ENCODE data around the gene MICU1.
"Not testable (repeated sequence)": the region's sequence is repeated elsewhere in the genome, so short reads cannot be mapped to it uniquely, and the experiment has no call there.

Gene MICU1

GRCh38 chr10:72353028-72353964 lies 272.6 kb downstream of the MICU1 start:
- H3K9me3 ChIP-seq (ENCODE audit: insufficient read depth, low read depth, low read length): no peaks in the 10 kb centered on the region
- no peaks in the 10 kb centered on the region for H3K27me3 ChIP-seq (ENCODE audit: insufficient read depth, low read length)
- no peak overlapping the region for H3K27ac ChIP-seq (ENCODE audit: low read length)
- peak overlapping the region; percentile 98; the same call in 1 of the 2 replicates for H3K9ac ChIP-seq (ENCODE audit: low read depth, low read length)
- peaks cover 13% of the 10 kb centered on the region for H3K4me1 ChIP-seq (ENCODE audit: insufficient read depth, low read length)
- peaks cover 24% of the 10 kb centered on the region; the same call in 1 of the 2 replicates for H3K36me3 ChIP-seq (ENCODE audit: insufficient read depth, low read depth, low read length)
- H3K4me3 ChIP-seq (ENCODE audit: low read length): peak overlapping the region; percentile 88

GRCh38 chr10:72351479-72351878 lies 274.4 kb downstream of the MICU1 start:
- Histone ChIP-seq H3K9me3 (ENCODE audit: insufficient read depth, low read depth, low read length) (no peaks in the 10 kb centered on the region), H3K4me3 (ENCODE audit: low read length) (no peak overlapping the region), H3K9ac (ENCODE audit: low read depth, low read length) (no peak overlapping the region), H3K27ac (ENCODE audit: low read length) (no peak overlapping the region), H3K4me1 (ENCODE audit: insufficient read depth, low read length) (peaks cover 13% of the 10 kb centered on the region), H3K27me3 (ENCODE audit: insufficient read depth, low read length) (no peaks in the 10 kb centered on the region), H3K36me3 (ENCODE audit: insufficient read depth, low read depth, low read length) (peaks cover 24% of the 10 kb centered on the region; the same call in 1 of the 2 replicates)

- H3K9ac ChIP-seq (ENCODE audit: low read depth, low read length): no peak overlapping the region
- H3K4me3 ChIP-seq (ENCODE audit: low read length): no peak overlapping the region
- peaks cover 24% of the 10 kb centered on the region; the same call in 1 of the 2 replicates for H3K36me3 ChIP-seq (ENCODE audit: insufficient read depth, low read depth, low read length)
- H3K4me1 ChIP-seq (ENCODE audit: insufficient read depth, low read length): peaks cover 13% of the 10 kb centered on the region
- no peak overlapping the region for H3K27ac ChIP-seq (ENCODE audit: low read length)
- no peaks in the 10 kb centered on the region for H3K27me3 ChIP-seq (ENCODE audit: insufficient read depth, low read length)
- no peaks in the 10 kb centered on the region for H3K9me3 ChIP-seq (ENCODE audit: insufficient read depth, low read depth, low read length)
These were observed 276.4 kb downstream of the MICU1 start for GRCh38 chr10:72349438-72349837.

- Histone ChIP-seq H3K27ac (ENCODE audit: low read length) (no peak overlapping the region), H3K36me3 (ENCODE audit: insufficient read depth, low read depth, low read length) (peaks cover 32% of the 10 kb centered on the region; the same call in 1 of the 2 replicates), H3K4me3 (ENCODE audit: low read length) (no peak overlapping the region), H3K9ac (ENCODE audit: low read depth, low read length) (no peak overlapping the region), H3K4me1 (ENCODE audit: insufficient read depth, low read length) (peaks cover 9% of the 10 kb centered on the region), H3K27me3 (ENCODE audit: insufficient read depth, low read length) (no peaks in the 10 kb centered on the region), H3K9me3 (ENCODE audit: insufficient read depth, low read depth, low read length) (no peaks in the 10 kb centered on the region)
These were observed 277.6 kb downstream of the MICU1 start for GRCh38 chr10:72348282-72348681.

- H3K36me3 ChIP-seq (ENCODE audit: insufficient read depth, low read depth, low read length): peaks cover 46% of the 10 kb centered on the region
- not testable (repeated sequence) for H3K27ac ChIP-seq (ENCODE audit: low read length); H3K27me3 ChIP-seq (ENCODE audit: insufficient read depth, low read length); H3K4me1 ChIP-seq (ENCODE audit: insufficient read depth, low read length); H3K9ac ChIP-seq (ENCODE audit: low read depth, low read length); H3K4me3 ChIP-seq (ENCODE audit: low read length); H3K9me3 ChIP-seq (ENCODE audit: insufficient read depth, low read depth, low read length)
These were observed 279.8 kb downstream of the MICU1 start for GRCh38 chr10:72346117-72346516.

GRCh38 chr10:72344932-72345331 lies 280.9 kb downstream of the MICU1 start:
- H3K9ac ChIP-seq (ENCODE audit: low read depth, low read length): no peak overlapping the region
- H3K4me1 ChIP-seq (ENCODE audit: insufficient read depth, low read length): no peaks in the 10 kb centered on the region
- H3K4me3 ChIP-seq (ENCODE audit: low read length): no peak overlapping the region
- H3K36me3 ChIP-seq (ENCODE audit: insufficient read depth, low read depth, low read length): peaks cover 43% of the 10 kb centered on the region
- no peak overlapping the region for H3K27ac ChIP-seq (ENCODE audit: low read length)
- H3K27me3 ChIP-seq (ENCODE audit: insufficient read depth, low read length): no peaks in the 10 kb centered on the region
- H3K9me3 ChIP-seq (ENCODE audit: insufficient read depth, low read depth, low read length): no peaks in the 10 kb centered on the region

- H3K9me3 ChIP-seq (ENCODE audit: insufficient read depth, low read depth, low read length): no peaks in the 10 kb centered on the region
- H3K4me3 ChIP-seq (ENCODE audit: low read length): no peak overlapping the region
- H3K27ac ChIP-seq (ENCODE audit: low read length): no peak overlapping the region
- peaks cover 34% of the 10 kb centered on the region for H3K36me3 ChIP-seq (ENCODE audit: insufficient read depth, low read depth, low read length)
- no peak overlapping the region for H3K9ac ChIP-seq (ENCODE audit: low read depth, low read length)
- H3K4me1 ChIP-seq (ENCODE audit: insufficient read depth, low read length): no peaks in the 10 kb centered on the region
- no peaks in the 10 kb centered on the region for H3K27me3 ChIP-seq (ENCODE audit: insufficient read depth, low read length)
These were observed 283.0 kb downstream of the MICU1 start for GRCh38 chr10:72342911-72343310.

GRCh38 chr10:72340510-72341261 lies 285.2 kb downstream of the MICU1 start:
- H3K4me3 ChIP-seq (ENCODE audit: low read length): no peak overlapping the region
- no peak overlapping the region for H3K9ac ChIP-seq (ENCODE audit: low read depth, low read length)
- H3K9me3 ChIP-seq (ENCODE audit: insufficient read depth, low read depth, low read length): no peaks in the 10 kb centered on the region
- H3K4me1 ChIP-seq (ENCODE audit: insufficient read depth, low read length): no peaks in the 10 kb centered on the region
- H3K36me3 ChIP-seq (ENCODE audit: insufficient read depth, low read depth, low read length): peaks cover 54% of the 10 kb centered on the region
- no peaks in the 10 kb centered on the region for H3K27me3 ChIP-seq (ENCODE audit: insufficient read depth, low read length)
- H3K27ac ChIP-seq (ENCODE audit: low read length): no peak overlapping the region

- peaks cover 60% of the 10 kb centered on the region for H3K36me3 ChIP-seq (ENCODE audit: insufficient read depth, low read depth, low read length)
These were observed 287.7 kb downstream of the MICU1 start for GRCh38 chr10:72338180-72338579.

GRCh38 chr10:72337722-72338121 lies 288.2 kb downstream of the MICU1 start:
- Histone ChIP-seq H3K9me3 (ENCODE audit: insufficient read depth, low read depth, low read length) (no peaks in the 10 kb centered on the region), H3K27me3 (ENCODE audit: insufficient read depth, low read length) (no peaks in the 10 kb centered on the region), H3K27ac (ENCODE audit: low read length) (no peak overlapping the region), H3K36me3 (ENCODE audit: insufficient read depth, low read depth, low read length) (peaks cover 56% of the 10 kb centered on the region), H3K4me3 (ENCODE audit: low read length) (no peak overlapping the region), H3K9ac (ENCODE audit: low read depth, low read length) (no peak overlapping the region), H3K4me1 (ENCODE audit: insufficient read depth, low read length) (peaks cover 5% of the 10 kb centered on the region; the same call in 1 of the 2 replicates)

More at GRCh38 chr10:72338180-72338579, 287.7 kb downstream of the MICU1 start:
- Histone ChIP-seq H3K27ac (ENCODE audit: low read length) (no peak overlapping the region), H3K4me3 (ENCODE audit: low read length) (no peak overlapping the region), H3K4me1 (ENCODE audit: insufficient read depth, low read length) (peaks cover 5% of the 10 kb centered on the region; the same call in 1 of the 2 replicates), H3K9me3 (ENCODE audit: insufficient read depth, low read depth, low read length) (no peaks in the 10 kb centered on the region), H3K9ac (ENCODE audit: low read depth, low read length) (no peak overlapping the region), H3K27me3 (ENCODE audit: insufficient read depth, low read length) (no peaks in the 10 kb centered on the region)

- H3K4me1 ChIP-seq (ENCODE audit: insufficient read depth, low read length): peaks cover 7% of the 10 kb centered on the region; the same call in 1 of the 2 replicates
- H3K36me3 ChIP-seq (ENCODE audit: insufficient read depth, low read depth, low read length): peaks cover 53% of the 10 kb centered on the region
- H3K9ac ChIP-seq (ENCODE audit: low read depth, low read length): no peak overlapping the region
- H3K27ac ChIP-seq (ENCODE audit: low read length): no peak overlapping the region
- no peak overlapping the region for H3K4me3 ChIP-seq (ENCODE audit: low read length)
- no peaks in the 10 kb centered on the region for H3K9me3 ChIP-seq (ENCODE audit: insufficient read depth, low read depth, low read length)
- no peaks in the 10 kb centered on the region for H3K27me3 ChIP-seq (ENCODE audit: insufficient read depth, low read length)
These were observed 288.7 kb downstream of the MICU1 start for GRCh38 chr10:72337039-72337629.
